Kidney epithelial cell (primary cell): Measurements from ENCODE around the gene GRXCR2. TPM values are rescaled to one million over a fixed set of nuclear protein-coding genes. Genes with fewer than 3 reads are reported as not detected.
"Not testable (repeated sequence)": the region's sequence is repeated elsewhere in the genome, so short reads cannot be mapped to it uniquely, and the experiment has no call there.

Experiments
- DNase-seq: peaks from one replicate; pipeline ENCODE4 v3.0.0-alpha.2; 2010; ENCODE audit warnings: low read depth
- H3K27me3 ChIP-seq: 2 replicates; pipeline ENCODE4 v1.6.0; 2011; ENCODE audit warnings: low read length; ENCODE audit not compliant: control insufficient read depth, insufficient read depth
- H3K36me3 ChIP-seq: 2 replicates; pipeline ENCODE4 v1.5.1; 2011; ENCODE audit warnings: low read length; ENCODE audit not compliant: control insufficient read depth, insufficient read depth
- H3K4me3 ChIP-seq: 2 replicates; pipeline ENCODE4 v1.5.1; 2011; ENCODE audit warnings: low read depth, mild to moderate bottlenecking, control low read depth, low read length
- total RNA-seq: library from RNA; depleted of rRNA; stranded (reverse); fragments of >200 nt; gene quantifications from 2 replicates; pipeline ENCODE4 v1.2.3, GENCODE V29; 2015
- TF ChIP-seq, protein P1 (sequence below): IDR thresholded peaks from 2 replicates; pipeline ENCODE4 v1.5.1; 2011; ENCODE audit warnings: mild to moderate bottlenecking, moderate library complexity, low read length, control low read depth, inconsistent platforms; ENCODE audit not compliant: insufficient read depth, poor library complexity, severe bottlenecking

GRXCR2 gene
- total RNA-seq, 1 donor from 2014 or later = not detected

DNA sequence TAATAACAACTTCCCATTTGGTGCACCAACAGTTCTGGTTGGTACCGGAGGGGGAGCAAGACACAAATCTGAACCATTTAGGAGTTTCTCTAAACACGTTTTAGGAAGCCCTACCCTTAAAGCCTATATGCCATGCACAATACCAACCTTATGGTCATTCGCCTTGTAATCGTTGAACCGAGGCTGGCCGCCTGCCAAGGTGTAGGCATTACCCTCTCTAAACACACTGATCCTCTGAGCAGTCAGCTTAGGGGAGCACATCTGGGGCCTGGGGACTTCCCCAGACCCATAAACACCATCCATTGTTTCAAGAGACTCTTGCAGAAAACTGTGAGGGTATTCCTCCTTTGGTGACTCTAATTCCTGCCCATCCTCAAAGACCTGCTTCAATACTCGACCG lies 328 bp downstream of the GRXCR2 start:
- no peaks in the 10 kb centered on the region for H3K36me3 ChIP-seq
- TF ChIP-seq, protein P1, sequence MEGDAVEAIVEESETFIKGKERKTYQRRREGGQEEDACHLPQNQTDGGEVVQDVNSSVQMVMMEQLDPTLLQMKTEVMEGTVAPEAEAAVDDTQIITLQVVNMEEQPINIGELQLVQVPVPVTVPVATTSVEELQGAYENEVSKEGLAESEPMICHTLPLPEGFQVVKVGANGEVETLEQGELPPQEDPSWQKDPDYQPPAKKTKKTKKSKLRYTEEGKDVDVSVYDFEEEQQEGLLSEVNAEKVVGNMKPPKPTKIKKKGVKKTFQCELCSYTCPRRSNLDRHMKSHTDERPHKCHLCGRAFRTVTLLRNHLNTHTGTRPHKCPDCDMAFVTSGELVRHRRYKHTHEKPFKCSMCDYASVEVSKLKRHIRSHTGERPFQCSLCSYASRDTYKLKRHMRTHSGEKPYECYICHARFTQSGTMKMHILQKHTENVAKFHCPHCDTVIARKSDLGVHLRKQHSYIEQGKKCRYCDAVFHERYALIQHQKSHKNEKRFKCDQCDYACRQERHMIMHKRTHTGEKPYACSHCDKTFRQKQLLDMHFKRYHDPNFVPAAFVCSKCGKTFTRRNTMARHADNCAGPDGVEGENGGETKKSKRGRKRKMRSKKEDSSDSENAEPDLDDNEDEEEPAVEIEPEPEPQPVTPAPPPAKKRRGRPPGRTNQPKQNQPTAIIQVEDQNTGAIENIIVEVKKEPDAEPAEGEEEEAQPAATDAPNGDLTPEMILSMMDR = no peak
- H3K27me3 ChIP-seq = no peaks in the 10 kb centered on the region
- DNase-seq = no peak
- H3K4me3 ChIP-seq = no peak overlapping the region

- TF ChIP-seq, protein P1 = no peak
- Histone ChIP-seq H3K36me3 (no peaks in the 10 kb centered on the region), H3K4me3 (no peak overlapping the region), H3K27me3 (no peaks in the 10 kb centered on the region)
- no peak for DNase-seq
Observed at GRCh38 chr5:145869753-145870152, 3.1 kb downstream of the GRXCR2 start.

- no peak for DNase-seq
- Histone ChIP-seq H3K36me3 (no peaks in the 10 kb centered on the region), H3K4me3 (no peak overlapping the region), H3K27me3 (no peaks in the 10 kb centered on the region)
- TF ChIP-seq, protein P1 = no peak
Observed at GRCh38 chr5:145867806-145868205, 5.0 kb downstream of the GRXCR2 start.

- not testable (repeated sequence) for H3K4me3 ChIP-seq, H3K36me3 ChIP-seq, DNase-seq
Observed at GRCh38 chr5:145864432-145864831, 8.4 kb downstream of the GRXCR2 start.

DNA sequence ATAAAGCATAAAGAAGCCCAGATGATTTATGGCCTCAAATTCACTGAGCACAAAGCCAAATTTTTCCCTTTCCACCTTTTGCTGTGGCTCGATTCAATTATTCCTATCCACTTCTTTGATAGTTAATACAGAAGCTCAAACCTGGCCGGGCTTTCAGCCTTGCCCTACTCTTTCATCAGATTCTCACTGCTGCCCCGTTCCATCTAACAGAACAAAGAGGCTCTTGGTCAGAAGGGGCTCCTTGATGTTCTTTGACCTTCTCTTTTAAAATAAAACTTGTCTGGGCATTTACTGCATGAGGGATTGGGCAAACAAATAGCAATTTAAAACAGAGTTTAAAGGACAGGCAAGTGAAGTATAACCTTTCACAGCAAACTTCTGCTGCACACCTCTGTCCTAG lies 9.8 kb downstream of the GRXCR2 start:
- DNase-seq = no peak
- TF ChIP-seq, protein P1 = no peak
- Histone ChIP-seq H3K27me3 (no peaks in the 10 kb centered on the region), H3K36me3 (no peaks in the 10 kb centered on the region), H3K4me3 (no peak overlapping the region)

More at GRCh38 chr5:145864432-145864831, 8.4 kb downstream of the GRXCR2 start:
- H3K27me3 ChIP-seq = not testable (repeated sequence)

- no peaks in the 10 kb centered on the region for H3K36me3 ChIP-seq
- no peaks in the 10 kb centered on the region for H3K27me3 ChIP-seq
- TF ChIP-seq, protein P1 = peak; percentile 29
- no peak overlapping the region for H3K4me3 ChIP-seq
- no peak for DNase-seq
Observed at GRCh38 chr5:145859897-145860296, 12.9 kb downstream of the GRXCR2 start.

DNA sequence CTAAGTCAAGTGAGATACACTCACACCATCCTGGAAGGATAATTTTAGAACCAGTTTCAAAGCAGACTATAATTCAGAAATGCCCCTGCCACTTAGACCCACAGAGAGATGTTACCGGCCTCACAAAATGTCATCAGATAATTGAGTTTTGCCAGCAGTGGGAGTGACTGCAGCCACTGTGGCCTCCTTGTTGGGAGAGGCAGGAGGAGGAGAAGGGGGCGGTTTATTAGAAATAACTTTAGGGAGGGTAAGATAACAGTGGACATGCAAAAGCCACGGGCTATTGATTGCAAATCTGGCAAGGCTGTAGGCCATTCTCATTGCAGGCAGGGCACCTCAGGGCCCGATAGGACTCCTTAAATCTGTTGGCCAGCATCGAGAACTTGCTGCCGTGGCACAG lies 13.4 kb downstream of the GRXCR2 start:
- Histone ChIP-seq H3K36me3 (no peaks in the 10 kb centered on the region), H3K4me3 (no peak overlapping the region), H3K27me3 (no peaks in the 10 kb centered on the region)
- TF ChIP-seq, protein P1 = no peak
- DNase-seq = no peak
